COLO668 (cell line): ENCODE measurements around the gene UBE3D.
"Not testable (repeated sequence)": the region's sequence is repeated elsewhere in the genome, so short reads cannot be mapped to it uniquely, and the experiment has no call there.

Experiments used
- DNase-seq: peaks from one replicate; lab custom pipeline; 2025; ENCODE audit not compliant: unreplicated experiment; lab: John Stamatoyannopoulos, UW

UBE3D gene

GRCh38 chr6:82979657-82980056 is 86.0 kb downstream of the UBE3D start:
- DNase-seq: no peak

GRCh38 chr6:82978362-82978945 is 87.2 kb downstream of the UBE3D start:
- DNase-seq: no peak

DNA sequence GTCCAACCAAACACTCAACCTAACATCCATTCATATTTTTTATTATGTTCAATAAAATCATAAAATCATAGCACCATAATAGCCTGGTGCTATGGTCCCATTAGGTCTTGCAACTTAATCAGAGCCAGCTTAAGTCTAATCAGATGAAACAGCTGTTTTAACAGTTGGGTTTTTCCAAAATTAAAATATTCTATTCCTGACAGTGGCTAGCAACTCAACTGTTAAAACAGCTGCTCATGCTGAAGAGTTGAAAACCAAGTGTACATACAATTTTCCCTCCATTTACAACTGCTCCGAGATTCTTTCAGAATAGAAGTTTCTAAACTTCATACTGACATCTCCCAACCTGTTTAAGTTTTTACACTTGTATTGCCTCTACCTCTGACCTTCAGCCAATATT is 89.5 kb downstream of the UBE3D start:
- no peak for DNase-seq

GRCh38 chr6:82971877-82972460 is 93.7 kb downstream of the UBE3D start:
- DNase-seq: no peak

- no peak for DNase-seq
Observed at GRCh38 chr6:82970839-82971238, 94.8 kb downstream of the UBE3D start.

DNA sequence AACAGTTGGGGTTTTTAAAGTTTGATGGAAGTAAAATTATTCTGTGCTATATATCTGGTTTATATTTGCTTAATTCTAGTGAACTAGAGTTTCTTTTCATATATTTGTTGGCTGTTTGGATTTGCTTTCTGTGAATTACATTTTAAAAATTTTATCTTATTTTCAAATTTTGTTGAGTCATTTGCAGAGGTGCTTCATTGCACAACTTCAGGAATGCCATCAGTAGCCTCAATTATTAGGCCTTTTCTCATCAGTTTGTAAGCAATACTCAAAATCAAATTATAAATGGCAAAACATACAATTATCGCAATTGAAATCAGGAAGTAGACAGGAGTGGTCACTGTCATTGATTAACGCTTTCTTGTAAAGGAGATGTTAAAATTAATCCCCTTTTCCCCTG is 96.9 kb downstream of the UBE3D start:
- DNase-seq: no peak

- DNase-seq: no peak
Observed at GRCh38 chr6:82963191-82963925, 102.3 kb downstream of the UBE3D start.

GRCh38 chr6:82959385-82959941 is 106.2 kb downstream of the UBE3D start:
- no peak for DNase-seq

DNA sequence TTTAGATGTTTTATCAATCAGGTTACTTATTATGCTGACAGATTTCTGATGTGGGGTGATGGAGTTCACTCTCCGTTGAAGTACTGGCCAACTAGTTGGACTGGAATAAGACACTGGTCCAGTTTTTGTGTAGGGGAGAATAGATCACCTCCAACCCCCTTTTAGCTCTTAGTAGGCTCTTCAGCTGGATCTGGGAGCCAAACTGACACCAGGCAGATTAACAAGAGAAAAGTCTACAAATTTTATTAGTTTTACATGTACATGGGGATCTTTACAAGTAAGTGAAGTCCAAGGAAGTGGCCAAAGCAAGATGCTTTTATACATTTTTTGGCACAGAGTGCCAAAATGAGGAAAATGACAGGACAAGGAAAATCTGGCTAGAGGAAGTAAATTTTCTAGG is 107.1 kb downstream of the UBE3D start:
- no peak for DNase-seq

DNA sequence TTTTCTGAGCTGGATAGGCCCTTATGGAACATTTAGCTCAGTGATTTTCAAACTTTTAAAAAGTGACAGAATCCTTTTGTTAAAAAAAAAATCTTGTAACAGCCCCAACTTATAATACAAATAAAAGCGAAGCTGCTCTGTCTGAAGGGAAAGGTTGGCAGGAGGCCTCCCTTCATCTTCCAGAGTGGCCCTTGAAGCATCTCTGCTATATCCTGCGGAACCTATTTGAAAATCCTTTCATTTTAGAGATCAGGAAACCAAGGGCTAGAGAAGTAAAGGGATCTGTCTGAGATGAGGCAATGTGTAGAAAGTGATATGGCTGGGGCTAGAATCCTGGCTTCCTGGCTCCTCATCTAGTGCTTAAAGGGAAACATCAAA is 107.8 kb downstream of the UBE3D start:
- no peak for DNase-seq

GRCh38 chr6:82957171-82957867 is 108.3 kb downstream of the UBE3D start:
- no peak for DNase-seq

- no peak for DNase-seq
Observed at GRCh38 chr6:82955841-82956240, 109.8 kb downstream of the UBE3D start.

DNA sequence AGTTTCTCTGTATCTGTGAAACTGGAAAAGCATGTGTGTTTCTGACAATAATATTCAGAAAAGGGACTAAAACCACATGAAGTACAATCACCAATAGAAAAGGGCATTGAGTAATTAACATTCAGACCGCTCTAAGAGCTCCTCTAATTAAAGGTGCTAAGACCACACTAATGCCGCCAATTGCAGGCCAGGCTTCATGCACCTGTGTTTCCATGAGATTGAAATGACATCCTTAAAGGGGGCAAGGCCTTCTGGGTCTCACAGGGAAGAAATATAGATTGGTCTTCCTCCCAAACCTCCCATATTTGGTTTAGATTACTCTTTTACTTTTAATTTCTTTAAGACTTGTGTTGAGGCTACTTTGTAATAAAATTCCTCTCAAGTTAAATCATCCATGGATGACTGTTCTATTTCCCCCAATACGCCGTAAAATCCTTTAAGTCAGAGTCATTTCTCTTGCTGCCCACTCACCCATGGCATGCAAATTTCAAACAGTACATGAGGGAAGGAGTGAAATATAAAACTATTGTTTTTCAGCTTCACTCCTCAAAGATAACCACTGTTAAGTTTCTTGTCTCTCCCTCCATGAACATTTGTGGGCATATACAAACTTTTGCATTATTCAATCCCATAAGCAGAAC is 110.6 kb downstream of the UBE3D start:
- no peak for DNase-seq

DNA sequence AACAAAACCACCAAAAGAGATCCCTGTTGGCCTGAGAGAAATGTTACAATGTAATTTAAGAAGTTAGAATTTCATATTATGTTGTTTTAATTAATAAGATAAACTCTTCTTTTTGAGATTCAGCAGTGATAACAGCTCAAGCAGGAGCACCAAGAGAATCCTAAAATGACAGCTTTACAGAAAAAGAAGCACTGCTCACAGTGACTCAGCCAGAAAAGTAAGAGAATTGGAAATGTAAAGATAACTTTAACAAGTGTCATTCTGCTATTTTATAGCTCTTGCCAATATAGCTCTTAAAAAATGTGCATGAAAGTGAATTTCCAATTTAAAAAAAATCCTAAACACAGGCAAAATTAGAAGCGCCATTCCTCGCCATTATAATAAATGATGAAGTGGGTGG is 111.3 kb downstream of the UBE3D start:
- no peak for DNase-seq

GRCh38 chr6:82953871-82954270 is 111.8 kb downstream of the UBE3D start:
- DNase-seq: no peak

GRCh38 chr6:82951935-82952334 is 113.7 kb downstream of the UBE3D start:
- no peak for DNase-seq

DNA sequence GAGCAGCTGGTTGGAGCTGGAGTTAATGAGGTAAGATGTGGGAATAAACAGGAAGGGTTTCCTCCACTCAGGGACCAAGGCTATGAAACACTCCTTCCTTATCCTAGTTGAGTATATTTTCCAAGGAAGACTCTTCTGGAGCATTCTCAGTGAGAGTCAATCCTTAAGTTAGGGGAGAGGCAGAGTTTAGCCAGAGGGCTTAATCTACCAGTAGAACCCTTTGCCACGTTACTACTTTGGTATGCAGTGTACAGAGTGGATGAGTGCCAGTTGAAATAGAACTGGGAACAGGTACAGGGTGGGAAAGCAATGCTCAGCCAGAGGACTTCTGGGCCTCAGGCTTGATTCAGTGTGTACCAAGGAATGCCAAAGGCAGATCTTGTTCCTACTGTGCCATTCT is 114.3 kb downstream of the UBE3D start:
- DNase-seq: no peak

DNA sequence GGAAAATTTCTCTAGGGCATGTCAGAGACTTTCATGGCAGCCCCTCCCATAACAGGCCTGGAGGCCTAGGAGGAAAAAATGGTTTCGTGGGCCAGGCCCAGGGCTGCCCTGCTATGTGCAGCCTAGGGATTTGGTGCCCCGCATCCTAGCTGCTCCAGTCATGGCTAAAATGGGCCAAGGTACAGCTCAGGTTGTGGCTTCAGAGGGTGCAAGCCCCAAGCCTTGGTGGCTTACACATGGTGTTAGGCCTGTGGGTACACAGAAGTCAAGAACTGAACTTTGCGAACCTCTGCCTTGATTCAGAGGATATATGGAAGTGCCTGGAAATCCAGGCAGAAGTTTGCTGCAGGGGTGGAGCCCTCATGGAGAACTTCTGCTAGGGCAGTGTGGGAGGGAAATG is 134.7 kb downstream of the UBE3D start:
- DNase-seq: not testable (repeated sequence)

DNA sequence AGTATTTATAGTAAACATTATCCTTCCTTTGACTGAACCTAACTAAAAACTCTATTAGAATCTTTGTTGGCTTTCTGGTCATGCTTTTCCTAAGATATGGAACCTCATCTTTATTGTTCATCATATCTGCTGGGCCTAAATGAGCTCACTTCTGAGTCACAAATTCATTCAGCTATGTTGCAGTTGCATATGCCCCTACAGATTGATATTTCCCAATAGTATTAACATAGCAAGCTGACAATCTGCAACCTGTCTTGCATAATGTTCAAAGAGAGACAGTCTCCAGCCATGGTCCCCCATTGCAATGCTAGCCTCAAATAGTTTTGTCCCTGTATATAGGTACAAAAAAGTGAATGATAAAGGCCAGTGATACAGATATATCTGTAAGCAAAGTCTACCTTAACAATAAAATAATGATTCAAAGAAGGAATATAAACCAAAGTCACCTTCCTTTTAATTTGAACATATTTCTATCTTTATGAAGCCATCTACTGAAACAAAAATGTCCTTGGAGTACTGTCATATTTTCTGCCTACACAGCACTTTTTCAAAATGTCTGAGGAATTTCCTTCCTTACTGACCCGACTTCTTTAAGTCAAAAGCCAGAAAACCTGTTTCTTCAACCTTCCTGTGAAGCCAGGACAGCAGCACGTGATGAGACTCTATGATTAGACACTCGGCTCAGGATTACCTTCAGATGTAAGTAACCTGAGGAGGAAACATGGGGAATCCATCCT is 140.7 kb downstream of the UBE3D start:
- DNase-seq: no peak

GRCh38 chr6:82921258-82921657 is 144.4 kb downstream of the UBE3D start:
- no peak for DNase-seq
